Measurements from ENCODE around the gene GATD1.
"Not testable (repeated sequence)": the region's sequence is repeated elsewhere in the genome, so short reads cannot be mapped to it uniquely, and the experiment has no call there.

GATD1 gene

DNA sequence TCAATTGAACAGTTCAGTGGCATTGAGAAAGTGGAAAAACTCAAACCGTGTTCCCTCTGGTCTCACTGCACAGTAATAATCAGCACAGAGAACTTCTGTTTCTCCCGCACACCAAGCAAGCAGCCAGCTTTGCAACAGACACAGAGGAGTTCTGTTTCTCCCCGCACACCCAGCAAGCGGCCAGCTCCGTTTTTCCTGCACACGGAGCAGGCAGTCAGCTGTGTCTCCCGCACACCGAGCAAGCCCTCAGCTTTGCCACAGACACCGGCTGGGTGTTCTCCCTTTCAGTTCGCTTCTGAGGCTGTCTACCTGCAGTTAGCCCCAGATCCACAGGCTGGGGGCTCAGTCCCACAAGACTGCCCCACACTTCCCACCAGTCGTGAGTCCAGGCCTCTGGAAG lies 39.9 kb downstream of the GATD1 start:
- DNase-seq (ENCODE audit: low spot score): no peak
- H3K27ac ChIP-seq: peak overlapping the region; percentile 63
- TF ChIP-seq, protein P1, sequence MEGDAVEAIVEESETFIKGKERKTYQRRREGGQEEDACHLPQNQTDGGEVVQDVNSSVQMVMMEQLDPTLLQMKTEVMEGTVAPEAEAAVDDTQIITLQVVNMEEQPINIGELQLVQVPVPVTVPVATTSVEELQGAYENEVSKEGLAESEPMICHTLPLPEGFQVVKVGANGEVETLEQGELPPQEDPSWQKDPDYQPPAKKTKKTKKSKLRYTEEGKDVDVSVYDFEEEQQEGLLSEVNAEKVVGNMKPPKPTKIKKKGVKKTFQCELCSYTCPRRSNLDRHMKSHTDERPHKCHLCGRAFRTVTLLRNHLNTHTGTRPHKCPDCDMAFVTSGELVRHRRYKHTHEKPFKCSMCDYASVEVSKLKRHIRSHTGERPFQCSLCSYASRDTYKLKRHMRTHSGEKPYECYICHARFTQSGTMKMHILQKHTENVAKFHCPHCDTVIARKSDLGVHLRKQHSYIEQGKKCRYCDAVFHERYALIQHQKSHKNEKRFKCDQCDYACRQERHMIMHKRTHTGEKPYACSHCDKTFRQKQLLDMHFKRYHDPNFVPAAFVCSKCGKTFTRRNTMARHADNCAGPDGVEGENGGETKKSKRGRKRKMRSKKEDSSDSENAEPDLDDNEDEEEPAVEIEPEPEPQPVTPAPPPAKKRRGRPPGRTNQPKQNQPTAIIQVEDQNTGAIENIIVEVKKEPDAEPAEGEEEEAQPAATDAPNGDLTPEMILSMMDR (conservative IDR thresholded peaks at IDR 0.05; ENCODE audit: low read depth): no peak
- ChIA-PET POLR2A (ENCODE audit: low non-redundant PET) (no interaction called here), CTCF (interaction anchor here (0.5 to 1.0 kb wide), 2 partner anchors 9 to 26 kb away, joined by 3 read pairs; no protein-coding TSS in a partner anchor)

DNA sequence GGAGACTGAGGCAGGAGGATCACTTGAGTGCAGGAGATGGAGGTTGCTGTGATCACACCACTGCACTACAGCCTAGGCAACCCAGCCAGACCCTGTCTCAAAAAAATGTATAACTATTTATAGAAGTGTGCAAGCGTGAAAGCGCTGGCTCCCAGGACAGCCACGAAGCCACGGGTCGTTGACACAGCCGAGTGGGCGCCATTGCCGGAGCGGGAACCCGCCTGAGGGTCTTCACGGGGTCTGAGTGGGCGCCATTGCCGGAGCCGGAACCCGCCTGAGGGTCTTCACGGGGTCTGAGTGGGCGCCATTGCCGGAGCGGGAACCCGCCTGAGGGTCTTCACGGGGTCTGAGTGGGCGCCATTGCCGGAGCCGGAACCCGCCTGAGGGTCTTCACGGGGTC lies 42.7 kb downstream of the GATD1 start:
- CTCF ChIA-PET; DNase-seq (ENCODE audit: low spot score); H3K27ac ChIP-seq; POLR2A ChIA-PET (ENCODE audit: low non-redundant PET): not testable (repeated sequence)

DNA sequence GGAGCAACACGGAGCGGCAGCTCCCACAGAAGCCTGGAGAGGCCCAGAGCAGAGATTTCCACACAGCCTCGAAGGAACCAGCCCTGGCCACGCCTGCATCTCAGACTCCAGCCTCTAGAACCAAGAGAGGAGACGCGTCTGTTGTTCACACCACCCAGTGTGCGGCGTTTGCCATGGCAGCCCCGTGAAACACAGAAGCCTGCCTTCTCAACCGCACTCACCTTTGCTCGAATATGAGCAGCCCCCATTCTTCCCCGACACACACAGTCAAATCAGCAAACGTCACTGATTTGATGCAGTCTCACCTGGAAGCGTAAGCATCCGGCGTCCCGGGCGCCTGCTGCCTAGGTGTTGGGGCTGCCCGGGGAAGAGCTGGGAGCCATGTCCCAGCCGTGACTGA lies 44.2 kb downstream of the GATD1 start:
- ChIA-PET CTCF (interaction anchor here (0.7 kb wide), 1 partner anchor 18 kb away, joined by 3 read pairs; no protein-coding TSS in a partner anchor), POLR2A (ENCODE audit: low non-redundant PET) (no interaction called here)
- H3K27ac ChIP-seq: no peak overlapping the region
- DNase-seq (ENCODE audit: low spot score): no peak
- TF ChIP-seq, protein P1 (conservative IDR thresholded peaks at IDR 0.05; ENCODE audit: low read depth): no peak

DNA sequence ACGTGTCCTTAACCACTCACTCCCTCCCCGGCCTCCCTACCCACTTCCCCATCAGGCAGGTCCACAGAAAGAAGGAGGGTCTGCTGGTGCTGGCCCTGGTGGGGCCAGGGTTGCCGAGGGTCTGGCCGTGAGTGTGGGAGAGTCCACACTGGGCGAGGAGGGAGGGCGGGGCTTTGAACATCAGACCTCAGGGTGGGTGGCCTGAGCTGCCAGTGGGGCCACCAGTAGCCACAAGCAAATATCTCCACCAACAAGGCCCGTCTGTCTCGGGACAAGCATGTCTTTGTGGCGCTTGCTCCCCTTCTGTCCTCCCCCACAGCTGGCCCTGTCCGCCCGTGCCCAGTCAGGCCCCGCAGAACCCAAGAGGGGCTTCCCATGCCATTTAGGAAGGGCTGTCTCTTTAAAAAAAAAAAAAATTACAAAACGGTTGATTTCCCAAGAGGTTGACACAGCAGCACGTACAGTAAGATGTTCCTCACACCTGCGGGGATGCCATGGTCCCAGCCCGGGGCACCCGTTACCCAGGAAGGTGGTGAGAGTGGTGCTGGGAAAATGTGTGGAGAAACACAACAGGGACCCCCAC lies 47.7 kb downstream of the GATD1 start:
- POLR2A ChIA-PET (ENCODE audit: low non-redundant PET): interaction anchor here (2.5 kb wide), 1 partner anchor 33 kb away, joined by 14 read pairs; no protein-coding TSS in a partner anchor
- TF ChIP-seq, protein P1 (conservative IDR thresholded peaks at IDR 0.05; ENCODE audit: low read depth): no peak
- peak overlapping the region; percentile 94; the same call in 1 of the 2 replicates for H3K27ac ChIP-seq
- CTCF ChIA-PET: interaction anchor here (0.6 to 1.1 kb wide), 3 partner anchors 18 to 66 kb away, joined by 3 to 4 read pairs (median 3); partner anchors contain the start of gene TALDO1
- no peak for DNase-seq (ENCODE audit: low spot score)

DNA sequence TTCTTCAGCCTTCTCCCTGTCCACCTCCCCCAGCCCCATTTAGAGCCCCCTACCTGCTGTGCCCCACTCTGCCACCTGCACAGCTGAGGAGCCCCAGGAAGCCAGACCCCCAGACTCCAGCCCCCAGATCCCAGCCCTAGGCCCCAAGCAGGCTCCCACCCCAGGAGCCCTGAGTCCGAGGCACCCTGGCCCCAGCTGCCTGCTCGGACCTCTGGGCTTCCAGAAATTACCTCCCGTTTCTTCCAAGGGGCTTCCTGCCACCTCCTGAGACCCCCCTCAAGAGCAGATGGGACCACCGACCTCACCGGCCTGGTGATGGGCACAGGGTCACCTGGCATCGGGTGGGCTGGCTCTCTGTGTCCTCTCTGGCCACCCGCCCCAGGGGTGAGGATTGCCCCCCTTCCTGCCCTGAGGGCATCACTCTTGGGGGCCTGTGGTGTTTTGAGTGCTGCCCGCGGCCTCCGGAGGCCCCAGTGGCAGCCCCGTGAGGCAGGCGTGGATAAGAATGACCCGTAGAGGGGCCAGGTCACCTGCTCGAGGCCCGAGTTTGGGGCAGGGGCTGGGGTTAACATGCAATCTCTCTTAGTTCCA lies 48.3 kb downstream of the GATD1 start:
- POLR2A ChIA-PET (ENCODE audit: low non-redundant PET): interaction anchor here (2.5 kb wide), 1 partner anchor 34 kb away, joined by 14 read pairs; no protein-coding TSS in a partner anchor
- peak overlapping the region; percentile 94 for H3K27ac ChIP-seq
- CTCF ChIA-PET: interaction anchor here (0.6 to 1.1 kb wide), 7 partner anchors 8 to 175 kb away, joined by 3 to 6 read pairs (median 3); partner anchors contain the start of gene TALDO1
- no peak for DNase-seq (ENCODE audit: low spot score)
- TF ChIP-seq, protein P1 (conservative IDR thresholded peaks at IDR 0.05; ENCODE audit: low read depth): no peak

DNA sequence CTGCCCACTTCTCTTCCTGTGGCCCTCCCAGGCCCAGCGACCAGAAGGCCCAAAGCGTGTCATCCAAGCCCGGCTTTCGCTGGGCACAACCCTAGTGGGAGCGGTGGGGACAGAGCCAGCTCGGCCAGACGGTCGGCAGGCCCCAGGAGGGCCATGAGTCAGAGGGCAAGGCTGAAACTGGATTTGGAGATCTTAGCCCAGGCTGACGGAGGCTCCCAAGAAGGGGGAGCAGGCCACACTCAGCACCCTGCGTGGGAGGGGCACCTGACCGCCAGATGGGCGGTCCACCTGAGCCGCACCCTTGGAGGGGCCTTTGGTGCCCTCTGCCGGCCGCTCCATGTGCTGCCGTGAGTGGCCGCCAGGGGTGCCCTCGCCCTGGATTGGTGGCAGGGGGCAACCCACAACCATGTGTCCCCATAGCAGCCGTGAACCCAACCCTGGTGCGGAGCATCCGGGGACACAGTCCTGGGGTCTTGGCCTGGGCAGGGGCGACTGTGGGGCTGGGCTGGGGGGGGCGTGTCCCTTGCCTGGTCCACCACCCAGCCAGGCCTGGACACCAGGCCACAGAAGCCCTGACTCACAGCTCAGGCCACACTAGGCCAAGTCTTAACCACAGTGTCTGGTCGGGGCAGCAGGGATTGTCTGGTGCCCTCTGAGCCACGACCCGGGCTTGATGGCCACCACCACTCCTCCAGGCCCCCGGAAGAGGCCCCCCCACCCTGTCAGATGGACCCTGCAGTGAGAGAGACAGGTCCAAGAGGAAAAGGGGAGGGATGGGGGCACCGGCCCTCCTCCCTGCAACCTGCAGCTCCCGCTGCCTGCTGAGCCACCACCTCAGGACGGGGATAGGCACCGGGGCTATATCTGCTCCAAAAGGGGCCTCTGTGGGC lies 49.2 kb downstream of the GATD1 start:
- TF ChIP-seq, protein P1 (conservative IDR thresholded peaks at IDR 0.05; ENCODE audit: low read depth): peak; percentile 94
- peak; percentile 95 for DNase-seq (ENCODE audit: low spot score)
- CTCF ChIA-PET: interaction anchor here (0.6 to 2.5 kb wide), 12 partner anchors 9 to 208 kb away, joined by 3 to 10 read pairs (median 4); partner anchors contain the start of gene TALDO1
- peak overlapping the region; percentile 94 for H3K27ac ChIP-seq
- POLR2A ChIA-PET (ENCODE audit: low non-redundant PET): interaction anchor here (0.6 to 2.5 kb wide), 3 partner anchors 21 to 35 kb away, joined by 4 to 14 read pairs (median 6); partner anchors contain the start of gene EPS8L2

Measured in RWPE1 (cell line).